Thyroid gland (tissue), 4 donors: ENCODE results near the gene DLX2.

Source experiments
- POLR2A ChIP-seq, 2 donors: fragments of 450-650 bp; IDR thresholded peaks; one replicate each; pipeline ENCODE4 v1.6.1; 2017; ENCODE audit warnings: antibody characterized with exemption in 2 of 2, mild to moderate bottlenecking in 2 of 2, moderate library complexity in 1 of 2
- TF ChIP-seq, protein P1 (sequence below), 6 experiments: fragments of 200-600 bp in 3 of 6; fragments of 450-650 bp in 3 of 6; sonication (generic) in 3 of 6; IDR thresholded peaks; one replicate each; pipeline ENCODE4 v1.5.1; 2016 to 2019; ENCODE audit warnings: antibody characterized with exemption in 6 of 6, mild to moderate bottlenecking in 2 of 6, inconsistent platforms in 1 of 6, moderate library complexity in 1 of 6

DNA sequence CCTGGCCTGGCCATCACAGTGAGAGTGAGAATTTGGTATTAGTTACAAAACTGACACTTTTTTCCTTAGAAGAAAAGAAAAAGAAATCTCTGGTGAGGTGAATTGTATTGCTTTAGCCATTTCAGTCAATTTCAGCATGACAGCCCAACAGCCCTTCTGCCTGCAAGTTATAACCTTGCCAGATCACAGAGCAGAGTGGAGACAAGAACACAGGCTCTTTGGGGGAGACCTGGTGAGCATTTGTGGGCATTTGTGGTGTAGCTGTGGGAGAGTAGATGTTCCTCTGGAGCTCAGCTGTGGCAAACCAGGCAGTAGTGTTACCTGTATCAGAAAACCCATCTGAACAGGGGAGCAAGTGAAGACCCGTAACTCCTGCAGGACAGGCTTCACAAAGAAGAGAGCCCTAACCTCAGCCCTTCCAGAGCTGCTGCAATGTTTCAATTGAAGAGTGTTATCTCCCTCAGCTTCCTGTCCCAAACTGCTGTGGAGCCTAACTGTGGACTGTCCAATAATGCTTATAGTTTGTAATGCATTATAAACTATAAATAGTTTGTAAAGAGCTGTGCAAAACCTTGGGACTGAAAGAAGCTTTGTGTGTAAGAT is 40.2 kb downstream of the DLX2 start:
- TF ChIP-seq, protein P1, sequence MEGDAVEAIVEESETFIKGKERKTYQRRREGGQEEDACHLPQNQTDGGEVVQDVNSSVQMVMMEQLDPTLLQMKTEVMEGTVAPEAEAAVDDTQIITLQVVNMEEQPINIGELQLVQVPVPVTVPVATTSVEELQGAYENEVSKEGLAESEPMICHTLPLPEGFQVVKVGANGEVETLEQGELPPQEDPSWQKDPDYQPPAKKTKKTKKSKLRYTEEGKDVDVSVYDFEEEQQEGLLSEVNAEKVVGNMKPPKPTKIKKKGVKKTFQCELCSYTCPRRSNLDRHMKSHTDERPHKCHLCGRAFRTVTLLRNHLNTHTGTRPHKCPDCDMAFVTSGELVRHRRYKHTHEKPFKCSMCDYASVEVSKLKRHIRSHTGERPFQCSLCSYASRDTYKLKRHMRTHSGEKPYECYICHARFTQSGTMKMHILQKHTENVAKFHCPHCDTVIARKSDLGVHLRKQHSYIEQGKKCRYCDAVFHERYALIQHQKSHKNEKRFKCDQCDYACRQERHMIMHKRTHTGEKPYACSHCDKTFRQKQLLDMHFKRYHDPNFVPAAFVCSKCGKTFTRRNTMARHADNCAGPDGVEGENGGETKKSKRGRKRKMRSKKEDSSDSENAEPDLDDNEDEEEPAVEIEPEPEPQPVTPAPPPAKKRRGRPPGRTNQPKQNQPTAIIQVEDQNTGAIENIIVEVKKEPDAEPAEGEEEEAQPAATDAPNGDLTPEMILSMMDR (IDR thresholded peaks at IDR 0.05): no peak
- no peak for TF ChIP-seq POLR2A (IDR thresholded peaks at IDR 0.05)
